GM21825 (cell line): ENCODE data around the gene PLA2G6.

Experiments used
- ATAC-seq: cut with Tn5 transposase; IDR thresholded peaks from one replicate; pipeline ENCODE4 v1.9.1; 2021; ENCODE audit warnings: mild to moderate bottlenecking, moderate library complexity; ENCODE audit not compliant: unreplicated experiment

The PLA2G6 gene

DNA sequence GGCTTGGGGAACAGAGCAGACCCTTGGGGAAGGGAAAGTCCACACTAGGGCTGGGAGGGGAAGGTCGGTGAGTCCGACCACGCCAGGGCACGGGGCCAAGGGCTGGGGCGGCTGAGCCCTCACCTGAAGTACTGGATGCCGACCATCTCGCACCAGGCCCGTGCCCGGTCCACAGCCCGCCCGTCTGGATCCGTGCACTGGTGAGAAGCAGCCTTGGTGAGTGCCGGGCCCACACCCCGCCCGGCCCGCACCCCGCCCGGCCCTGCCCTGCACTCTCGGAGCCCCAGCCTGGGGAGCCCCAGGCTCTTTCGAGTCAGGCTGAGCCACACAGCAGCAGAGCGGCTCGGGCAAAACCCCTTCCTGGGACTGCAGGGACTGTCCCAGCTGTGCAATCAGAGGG is 69.2 kb downstream of the PLA2G6 start:
- ATAC-seq = no peak

DNA sequence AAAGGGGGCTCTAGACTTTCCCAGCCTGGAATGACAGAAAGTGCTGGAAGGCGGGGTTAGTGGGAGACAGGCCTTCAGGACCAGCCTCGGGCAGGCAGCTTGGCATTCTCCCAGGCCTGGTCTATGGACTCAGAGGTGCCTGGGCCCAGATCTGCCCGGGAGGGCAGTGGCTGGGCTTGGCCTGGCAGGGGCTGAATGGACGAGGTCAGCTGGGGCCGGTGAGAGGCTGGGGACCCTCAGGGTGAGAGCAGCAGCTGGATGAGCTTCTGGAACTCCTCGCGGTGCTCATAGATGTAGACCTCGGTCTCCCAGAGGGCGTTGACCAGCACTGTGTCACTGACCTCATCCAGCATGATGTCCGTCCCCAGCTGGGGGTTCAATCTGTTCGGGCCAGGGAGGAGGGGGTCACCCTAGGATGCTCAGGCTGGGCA is 69.7 kb downstream of the PLA2G6 start:
- no peak for ATAC-seq

DNA sequence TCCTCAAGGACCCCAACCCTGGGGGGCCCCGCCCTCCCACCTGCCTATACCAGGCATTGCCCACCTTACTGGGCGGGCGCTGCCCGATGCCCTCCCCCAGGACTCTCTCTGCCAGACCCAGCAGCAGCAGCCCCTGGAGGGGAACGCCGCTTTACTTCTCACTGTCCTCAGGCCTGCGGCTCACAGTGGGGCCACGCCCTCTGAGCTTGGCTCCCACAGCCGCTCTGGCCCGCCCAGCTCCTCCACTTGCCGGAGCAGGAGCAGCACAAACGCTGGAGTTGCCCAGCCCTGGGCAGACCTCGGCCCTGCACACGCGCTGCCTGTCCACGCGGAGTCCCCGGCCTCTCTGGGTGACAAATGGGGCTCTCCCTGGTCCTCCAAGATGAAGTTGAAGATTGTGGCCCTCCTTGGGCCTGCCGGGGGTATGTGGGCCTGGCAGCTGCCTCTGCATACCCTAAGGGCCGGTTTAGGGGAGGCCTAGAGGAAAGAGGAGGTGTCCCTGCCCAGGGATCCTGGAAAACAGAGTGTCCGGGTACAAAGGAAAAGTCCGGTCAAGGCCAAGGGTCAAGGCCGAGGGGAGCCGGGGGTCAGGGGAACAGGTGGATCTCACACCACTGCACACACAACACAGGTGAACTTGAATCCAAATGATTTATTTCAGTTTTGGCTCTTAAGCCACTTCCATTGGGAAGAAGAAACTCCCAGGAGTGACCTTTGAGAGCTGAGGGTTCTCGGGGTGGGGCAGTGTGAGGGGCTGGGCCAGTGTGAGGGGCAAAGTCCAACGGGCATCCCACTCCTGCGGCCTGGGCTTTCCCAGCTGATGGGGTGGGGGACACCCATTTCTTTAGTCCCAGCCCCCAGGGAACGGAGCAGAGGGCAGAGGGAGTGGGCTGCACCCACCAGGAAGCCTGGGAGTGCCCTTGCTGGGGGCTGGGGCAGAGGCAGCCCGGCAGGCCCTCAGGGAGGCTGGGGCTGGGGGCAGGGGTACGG is 70.5 kb downstream of the PLA2G6 start:
- ATAC-seq = no peak

DNA sequence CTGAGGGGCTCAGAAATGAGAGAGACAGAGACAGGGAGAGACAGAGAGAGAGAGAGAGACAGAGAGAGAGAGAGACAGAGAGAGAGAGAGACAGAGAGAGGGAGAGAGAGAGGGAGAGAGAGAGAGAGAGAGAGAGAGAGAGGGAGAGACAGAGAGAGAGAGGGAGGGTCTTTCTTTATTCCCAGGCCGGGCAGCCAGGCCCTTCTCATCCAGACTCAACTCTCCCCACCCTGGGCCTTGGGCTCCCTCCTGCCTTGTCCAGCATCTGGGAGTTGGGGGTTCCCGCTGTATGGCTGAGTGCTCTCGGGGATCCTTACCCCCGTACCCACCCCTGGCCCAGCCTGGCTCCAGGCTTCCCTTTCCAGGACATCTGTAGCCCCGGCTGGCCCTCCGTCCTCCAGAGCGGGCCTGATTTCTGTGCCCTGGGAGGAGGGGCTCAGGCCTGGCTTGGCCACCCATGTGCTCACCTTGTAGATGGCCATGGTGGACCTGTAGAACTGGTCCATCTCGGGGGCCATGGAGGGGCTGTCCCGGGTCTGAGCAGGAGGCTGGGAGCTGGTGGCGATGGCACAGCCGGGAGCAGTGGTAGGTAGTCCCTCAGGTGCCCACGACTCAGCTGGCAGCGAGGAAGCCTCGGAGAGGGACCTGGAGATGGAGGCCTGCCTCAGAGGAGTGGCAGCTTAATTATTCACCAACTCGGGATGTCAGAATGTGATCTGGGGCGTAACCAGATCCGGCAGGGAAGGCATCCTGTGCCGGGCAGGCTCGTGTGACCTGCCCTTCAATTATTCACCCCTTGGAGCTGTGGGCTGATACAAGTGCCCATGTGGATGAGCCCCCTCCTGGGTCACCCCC is 71.4 kb downstream of the PLA2G6 start, which contains the start of gene BAIAP2L2:
Gene BAIAP2L2, minus strand, starts transcription at position 677 of the 855 bp plus-strand sequence. Its CDS starts 159 bp downstream, at position 518.
- no peak for ATAC-seq

DNA sequence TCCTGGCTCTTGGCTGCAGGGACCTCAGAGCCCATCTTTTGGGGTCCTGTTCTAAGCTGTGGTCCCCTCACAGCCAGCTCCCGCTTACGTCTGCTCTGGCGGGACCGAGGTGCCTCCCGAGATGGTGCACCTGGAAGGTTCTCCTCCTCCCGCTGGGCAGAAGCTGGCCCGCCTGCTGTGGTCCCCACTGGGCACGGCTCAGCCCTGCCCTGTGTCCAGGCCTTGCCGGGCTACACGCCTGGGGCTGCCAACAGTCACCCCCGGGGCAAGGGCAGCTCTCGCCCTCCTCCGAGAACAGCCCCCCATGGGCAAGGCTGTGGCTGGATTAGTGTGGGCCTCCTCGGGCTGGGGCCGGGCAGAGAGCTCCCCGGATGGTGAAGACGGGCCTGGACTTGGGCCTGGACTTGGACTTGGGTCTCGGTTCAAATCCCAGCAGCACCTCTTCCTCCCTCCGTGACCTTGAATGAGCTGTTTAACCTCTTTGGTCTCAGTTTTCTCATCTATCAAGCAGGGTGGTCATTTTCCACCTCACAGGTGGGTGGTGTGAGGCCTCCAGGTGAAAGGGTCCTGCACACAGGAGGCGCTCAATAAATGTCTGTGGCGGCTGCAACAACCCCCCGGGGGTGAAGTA is 72.1 kb downstream of the PLA2G6 start:
- ATAC-seq = no peak

DNA sequence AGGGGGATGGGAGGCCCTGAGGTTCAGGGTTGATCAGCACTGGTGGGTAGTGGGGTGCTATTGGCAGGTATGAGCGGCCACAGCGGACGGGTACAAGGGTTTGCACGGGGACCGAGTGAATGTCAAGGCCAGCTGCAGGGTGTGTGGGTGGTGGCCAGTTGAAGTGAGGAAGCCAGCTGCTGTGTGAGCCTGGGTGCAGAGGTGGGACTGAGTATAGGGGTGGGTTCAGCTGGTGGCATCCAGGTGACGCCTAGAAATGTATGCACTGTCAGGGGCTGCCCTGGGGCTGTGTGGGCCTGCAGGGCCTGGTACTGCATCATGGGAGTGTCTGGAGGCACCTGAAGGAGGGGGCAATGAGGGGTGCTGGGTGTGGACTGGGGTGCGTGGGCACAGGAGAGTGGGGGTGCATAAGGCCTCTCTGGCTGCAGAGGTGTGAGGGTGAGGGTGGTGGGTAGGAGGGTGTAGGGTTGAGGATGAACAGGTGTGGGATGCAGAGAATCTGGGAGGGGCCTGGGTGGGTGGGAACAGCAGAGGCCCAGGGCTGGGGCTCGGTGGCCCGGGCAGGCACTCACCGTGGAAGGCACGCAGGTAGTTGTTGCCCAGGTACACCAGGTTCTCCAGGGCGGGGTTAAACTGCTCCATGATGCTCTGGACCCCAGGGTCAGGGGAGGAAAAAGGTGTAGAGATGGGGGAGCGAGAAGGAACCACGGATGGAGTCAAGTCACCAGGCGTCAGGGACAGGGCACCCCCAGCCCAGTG is 72.9 kb downstream of the PLA2G6 start:
- no peak for ATAC-seq

DNA sequence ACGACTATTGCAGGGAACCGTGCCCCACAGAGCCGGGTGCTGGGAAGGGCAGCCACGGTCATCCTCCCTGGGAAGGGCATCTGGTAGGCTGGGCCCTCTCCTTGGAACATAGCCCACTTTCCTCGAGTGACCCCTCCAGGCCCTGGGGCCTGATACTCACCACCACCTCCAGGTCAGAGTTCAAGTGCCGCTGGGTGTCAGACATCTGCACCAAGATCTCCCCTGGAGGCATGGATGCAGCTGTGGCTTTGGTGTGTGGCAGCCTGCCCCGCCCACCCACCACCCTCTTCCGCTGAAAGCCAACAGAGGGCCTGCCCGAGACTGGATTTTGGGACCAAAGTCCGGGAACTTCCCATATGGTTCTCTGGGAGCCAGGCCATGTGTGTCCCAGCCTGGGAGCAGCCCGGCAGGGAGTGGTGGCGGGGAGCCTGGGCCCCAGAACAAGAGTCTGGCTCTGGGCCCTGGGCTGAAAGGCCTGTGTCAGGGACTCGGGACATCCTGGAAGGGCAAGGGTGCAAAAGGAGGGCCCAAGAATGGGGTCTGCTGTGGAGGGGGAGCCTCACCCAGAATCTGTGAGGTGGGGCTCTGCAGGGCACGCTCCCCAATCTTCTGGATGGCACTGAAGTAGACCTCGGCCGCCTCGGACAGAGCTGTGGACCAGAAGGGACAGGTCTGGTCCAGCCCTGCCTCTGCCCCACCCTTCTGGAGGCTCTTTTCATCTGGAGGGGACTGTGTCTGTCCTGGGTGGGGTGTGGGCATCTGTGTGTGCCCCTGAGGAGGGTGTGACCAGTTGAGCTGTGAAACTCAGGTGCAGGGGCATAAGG is 73.7 kb downstream of the PLA2G6 start:
- no peak for ATAC-seq

DNA sequence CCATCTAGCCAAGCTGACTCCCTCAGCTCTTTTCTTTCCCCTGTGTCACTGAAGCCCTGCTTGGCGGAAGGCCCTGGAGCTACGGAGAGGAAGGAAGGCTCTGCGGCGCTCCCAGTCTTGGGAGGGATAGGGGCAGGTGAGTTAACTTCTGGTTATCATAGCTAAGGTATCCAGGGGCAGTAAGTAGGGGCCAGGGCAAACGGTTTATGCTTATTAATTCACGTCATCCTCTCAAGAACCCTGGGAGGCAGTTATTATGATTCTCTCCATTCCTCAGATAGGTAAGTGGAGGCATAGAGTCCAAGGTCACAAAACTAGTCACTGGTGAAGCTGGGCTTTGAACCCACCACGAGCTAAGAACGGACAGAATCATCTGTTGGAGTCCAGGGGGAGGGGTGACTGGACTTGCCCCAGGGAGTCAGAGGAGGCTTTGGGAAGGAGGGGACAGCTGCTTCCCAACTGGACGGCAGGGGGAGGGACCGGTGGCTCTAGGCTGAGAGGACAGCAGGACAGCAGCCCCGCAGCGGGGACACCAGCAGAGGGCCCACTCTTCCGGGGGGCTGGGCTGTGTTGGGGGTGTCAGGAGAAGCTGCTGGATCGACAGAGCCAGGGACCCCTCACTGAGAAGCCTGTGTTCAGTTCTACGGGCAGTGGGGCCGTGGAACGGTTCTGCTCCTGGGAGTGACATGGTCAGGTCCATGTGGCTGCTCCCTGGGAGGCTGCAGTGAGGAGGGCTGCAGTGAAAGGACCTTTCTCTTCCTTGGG is 74.6 kb downstream of the PLA2G6 start:
- ATAC-seq = no peak

DNA sequence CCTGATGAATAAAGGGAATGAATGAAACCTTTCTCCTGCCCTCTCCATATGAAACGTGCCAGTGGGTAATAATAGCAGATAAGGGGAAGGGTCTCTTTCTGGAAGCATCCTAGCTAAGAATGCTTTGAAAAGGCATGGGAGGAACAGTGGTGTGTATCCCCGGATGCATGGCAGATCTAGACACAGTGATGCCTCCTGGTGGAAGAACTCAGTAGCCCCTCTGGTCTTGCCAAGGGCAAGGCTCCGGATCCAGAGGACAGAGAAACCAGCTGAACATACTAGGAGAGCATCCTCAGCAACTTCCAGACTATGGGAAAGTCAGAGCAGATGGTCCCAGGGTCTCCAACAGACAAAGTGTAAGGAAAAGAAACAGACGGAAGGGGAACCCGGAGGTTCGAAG is 77.5 kb downstream of the PLA2G6 start:
- no peak for ATAC-seq

DNA sequence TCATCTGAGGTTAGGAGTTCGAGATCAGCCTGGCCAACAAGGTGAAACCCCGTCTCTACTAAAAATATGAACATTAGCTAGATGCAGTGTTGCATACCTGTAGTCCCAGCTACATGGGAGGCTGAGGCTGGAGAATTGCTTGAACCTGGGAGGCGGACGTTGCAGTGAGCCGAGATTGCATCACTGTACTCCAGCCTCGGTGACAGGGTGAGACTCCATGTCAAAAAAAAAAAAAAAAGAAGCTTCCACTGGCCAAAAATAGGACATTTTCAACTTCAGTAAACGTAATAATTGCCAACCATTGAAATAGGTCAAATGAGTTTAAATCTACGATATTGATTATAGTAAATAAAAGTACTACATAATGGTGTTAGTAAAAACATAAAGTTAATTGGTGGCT is 78.0 kb downstream of the PLA2G6 start:
- no peak for ATAC-seq

DNA sequence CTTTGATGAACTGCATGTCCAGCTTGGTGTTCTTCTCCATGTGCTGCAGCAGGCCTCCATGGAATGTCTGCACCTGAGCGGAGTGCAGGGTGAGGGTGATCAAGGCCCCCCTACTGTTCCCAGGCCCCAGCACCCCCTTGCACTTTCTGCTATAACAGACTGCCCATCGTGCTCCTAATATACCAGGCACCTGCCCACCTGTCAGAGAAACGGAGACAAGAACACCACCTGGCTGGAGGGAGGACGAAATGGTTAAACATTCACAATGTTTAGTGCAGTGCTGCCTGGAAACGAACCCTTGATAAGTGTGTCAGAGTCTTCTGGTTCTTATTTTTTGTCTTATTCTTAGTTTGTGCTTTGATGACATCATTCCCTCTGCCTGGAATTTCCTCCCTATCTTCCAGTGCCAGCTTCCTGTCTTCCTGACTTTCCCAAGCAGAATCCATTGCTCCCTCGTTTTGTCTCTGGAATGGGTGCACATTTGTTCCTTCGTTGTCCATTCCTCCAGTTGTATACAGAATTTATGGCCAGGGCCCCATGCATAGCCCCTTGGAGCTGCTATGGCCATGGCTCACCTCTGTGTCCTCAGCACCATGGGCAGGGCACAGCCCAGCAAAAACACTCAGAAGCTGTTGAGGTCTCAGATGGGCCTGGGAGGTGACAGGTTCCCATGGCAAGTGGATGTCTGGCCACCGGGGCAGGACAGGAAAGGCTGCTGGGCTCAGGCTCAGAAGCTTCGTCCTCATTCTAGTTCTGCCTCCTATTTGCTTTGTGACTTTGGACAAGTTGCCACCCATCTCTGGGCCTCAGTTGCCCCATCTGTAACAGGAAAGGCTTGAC is 83.0 kb downstream of the PLA2G6 start:
- ATAC-seq = no peak

DNA sequence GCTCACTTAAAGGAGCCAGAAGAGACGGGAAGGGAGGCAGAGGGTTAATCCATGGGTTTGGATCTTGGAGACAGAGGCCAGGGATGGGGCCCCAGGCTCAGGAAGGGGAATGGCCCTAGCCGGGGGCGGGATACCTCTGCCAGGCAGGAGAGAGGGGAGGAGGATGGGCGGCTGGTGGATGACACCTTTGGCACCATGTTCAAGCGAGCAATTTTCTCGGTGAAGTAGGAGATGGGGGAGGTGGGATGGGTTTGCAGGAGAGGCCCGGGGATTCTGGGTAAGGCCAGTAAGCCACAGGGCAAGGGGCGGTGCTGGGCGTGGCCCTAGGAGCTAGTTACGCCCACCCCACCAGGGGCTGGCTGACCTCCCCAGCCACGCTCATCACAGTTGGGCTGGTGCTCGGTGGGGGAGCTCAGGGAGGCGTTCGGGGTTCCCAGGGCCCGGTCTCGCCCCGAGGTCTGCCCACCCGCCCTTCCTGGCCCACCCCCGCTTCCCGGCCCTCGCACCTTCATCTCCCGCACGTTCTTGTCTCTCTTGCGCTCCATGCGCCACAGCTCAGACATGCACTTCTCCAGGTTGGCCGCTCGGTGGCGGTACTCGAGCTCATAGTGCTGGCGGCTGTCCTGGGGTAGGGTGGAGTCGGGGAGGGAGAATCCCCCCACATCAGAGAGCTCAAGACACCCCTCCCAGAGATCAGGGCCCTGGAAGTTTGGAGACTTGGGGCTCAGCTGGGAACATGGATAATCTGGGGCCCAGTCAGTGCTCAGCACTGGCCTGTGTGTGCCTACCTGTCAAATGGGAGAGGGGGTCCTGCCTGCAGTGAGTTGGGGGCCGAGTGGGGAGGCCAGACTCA is 83.8 kb downstream of the PLA2G6 start:
- no peak for ATAC-seq

DNA sequence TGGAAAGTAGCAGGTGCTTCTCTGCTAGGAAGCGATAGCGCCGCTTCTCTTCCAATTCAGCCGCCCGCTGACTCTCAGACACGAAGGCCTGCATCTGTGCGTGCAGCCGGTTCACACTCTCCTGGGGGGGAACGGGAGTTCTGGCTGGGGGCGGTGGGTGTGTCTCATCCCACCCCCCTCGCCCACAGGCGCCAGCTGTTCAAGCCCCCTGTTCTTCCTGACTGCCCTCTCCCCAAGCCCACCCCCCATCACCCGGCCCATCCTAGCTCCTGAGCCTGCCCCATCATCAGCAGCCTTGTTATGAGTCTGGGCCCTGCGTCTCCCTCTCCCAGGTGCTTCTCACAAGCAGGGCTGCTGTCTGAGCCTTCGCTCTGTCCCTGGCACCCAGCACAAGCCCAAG is 84.6 kb downstream of the PLA2G6 start:
- ATAC-seq = no peak

DNA sequence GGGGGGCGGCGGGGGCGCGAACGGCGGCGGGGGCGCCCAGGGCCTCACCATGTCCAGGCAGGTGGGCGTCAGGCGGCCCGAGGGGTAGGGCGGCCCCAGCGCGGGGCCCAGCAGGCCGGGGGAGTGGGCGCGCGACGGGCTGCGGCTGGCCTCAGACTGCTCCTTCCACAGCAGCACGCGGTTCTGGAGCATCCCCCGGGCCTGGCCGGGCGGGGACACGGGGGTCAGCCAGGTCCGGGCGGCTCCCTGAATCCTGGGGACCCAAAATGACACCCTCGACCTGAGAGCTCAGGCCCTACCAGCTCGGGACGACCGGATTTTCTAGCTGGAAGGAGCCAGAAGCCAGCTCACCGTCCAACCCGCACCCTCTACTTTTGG is 92.2 kb downstream of the PLA2G6 start:
- no peak for ATAC-seq

DNA sequence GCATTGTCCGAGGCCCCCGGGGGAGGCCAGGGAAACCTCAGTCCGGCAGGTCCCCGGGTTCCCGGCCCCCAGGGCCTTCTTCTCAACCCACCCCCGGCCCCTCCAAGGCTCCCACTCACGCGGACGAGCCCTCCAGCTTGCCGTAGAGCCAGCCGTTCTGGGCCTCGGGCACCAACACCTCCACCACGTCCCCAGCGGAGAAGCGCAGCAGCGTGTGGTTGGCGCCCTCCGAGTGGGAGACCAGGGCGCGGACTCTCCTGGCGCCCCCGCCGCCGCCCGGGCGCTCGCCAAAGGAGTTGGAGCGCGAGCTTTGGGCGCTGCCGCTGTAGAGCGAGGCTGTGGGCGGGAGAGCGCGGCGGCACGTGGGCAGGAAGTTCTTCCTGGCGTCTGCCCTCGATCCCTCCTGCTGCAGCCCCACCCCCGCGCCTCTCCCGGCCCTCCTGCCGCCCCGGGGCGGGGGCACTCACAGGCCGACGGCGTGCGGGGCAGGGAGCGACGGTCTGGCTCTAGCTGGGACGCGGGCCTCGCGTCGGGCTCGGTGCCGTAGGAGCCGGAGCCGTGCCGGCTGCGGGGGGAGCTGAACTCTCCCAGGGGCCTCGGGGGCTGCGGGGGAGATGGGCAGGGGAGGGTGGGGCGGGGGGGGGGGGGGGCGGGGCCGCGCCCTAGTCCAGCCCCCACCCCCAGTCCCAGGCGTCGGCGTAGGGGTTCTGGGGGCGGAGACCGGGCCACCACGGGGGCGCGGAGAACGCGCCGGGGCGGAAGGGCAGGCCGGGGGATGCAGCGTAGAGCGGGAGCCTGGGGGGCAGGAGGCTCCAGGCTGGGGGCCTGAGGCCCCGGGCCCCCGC is 92.8 kb downstream of the PLA2G6 start:
- no peak for ATAC-seq

DNA sequence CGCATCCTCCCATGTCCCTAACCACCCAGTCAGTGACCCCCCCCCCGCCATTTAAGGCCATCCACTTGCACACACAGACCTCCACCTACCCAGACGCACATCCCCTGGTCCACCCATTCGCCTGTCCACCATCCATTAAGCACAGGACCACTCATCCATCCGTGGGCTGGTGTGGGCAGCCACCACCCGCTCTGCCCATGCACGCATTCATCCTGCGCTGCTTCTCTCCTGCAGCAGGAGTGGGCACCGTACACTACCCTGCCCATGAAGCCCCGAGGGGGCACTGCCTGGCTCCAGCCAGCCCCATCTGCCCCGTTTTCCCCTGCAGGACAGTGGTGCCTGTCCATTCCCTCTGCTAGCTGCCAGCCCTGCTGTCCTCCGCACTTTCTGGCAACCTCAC is 93.8 kb downstream of the PLA2G6 start:
- ATAC-seq = no peak
